Stomach (tissue), 4 donors: ENCODE results near the gene MSI2.

ENCODE experiments used
- CTCF ChIP-seq, 7 experiments: fragments of 450-650 bp in 4 of 7; fragments of 200-600 bp in 3 of 7; sonication (generic) in 3 of 7; IDR thresholded peaks; one replicate each; pipeline ENCODE4 v1.5.1; 2016 to 2019; ENCODE audit warnings: antibody characterized with exemption in 7 of 7, control low read depth in 2 of 7, mild to moderate bottlenecking in 1 of 7
- POLR2AphosphoS5 ChIP-seq, 3 donors: sonication (generic); formaldehyde crosslinking; IDR thresholded peaks; one replicate each; pipeline ENCODE4 v1.6.1; 2016; ENCODE audit warnings: antibody characterized with exemption in 3 of 3

- no peak for TF ChIP-seq POLR2AphosphoS5 (IDR thresholded peaks at IDR 0.05)
- TF ChIP-seq CTCF (IDR thresholded peaks at IDR 0.05) = no peak
These were observed 470.0 kb downstream of the MSI2 start for GRCh38 chr17:57726213-57726790.
